HG02840 (cell line): ENCODE data around the gene GRIK1.

Experiments
- ATAC-seq: cut with Tn5 transposase; IDR thresholded peaks from one replicate; pipeline ENCODE4 v1.9.1; 2021; ENCODE audit warnings: mild to moderate bottlenecking, moderate library complexity, moderate number of reproducible peaks; ENCODE audit not compliant: unreplicated experiment, low FRiP score

GRIK1 gene

GRCh38 chr21:29654203-29654602 is 285.6 kb downstream of the GRIK1 start:
- no peak for ATAC-seq

- ATAC-seq = no peak
Observed at GRCh38 chr21:29650523-29651022, 289.2 kb downstream of the GRIK1 start.

- no peak for ATAC-seq
Observed at GRCh38 chr21:29649406-29649814, 290.4 kb downstream of the GRIK1 start.

GRCh38 chr21:29648710-29649240 is 291.0 kb downstream of the GRIK1 start:
- no peak for ATAC-seq

- no peak for ATAC-seq
Observed at GRCh38 chr21:29647353-29647781, 292.4 kb downstream of the GRIK1 start.

GRCh38 chr21:29645666-29646553 is 293.9 kb downstream of the GRIK1 start:
- ATAC-seq = no peak

- no peak for ATAC-seq
Observed at GRCh38 chr21:29643289-29643688, 296.5 kb downstream of the GRIK1 start.

- ATAC-seq = no peak
Observed at GRCh38 chr21:29642551-29643245, 297.1 kb downstream of the GRIK1 start.

- ATAC-seq = no peak
Observed at GRCh38 chr21:29641635-29642550, 297.9 kb downstream of the GRIK1 start.

GRCh38 chr21:29641001-29641634 is 298.7 kb downstream of the GRIK1 start:
- ATAC-seq = no peak

- ATAC-seq = no peak
Observed at GRCh38 chr21:29640080-29640508, 299.7 kb downstream of the GRIK1 start.

- ATAC-seq = no peak
Observed at GRCh38 chr21:29639366-29640079, 300.3 kb downstream of the GRIK1 start.

GRCh38 chr21:29638761-29639327 is 301.0 kb downstream of the GRIK1 start:
- no peak for ATAC-seq

- no peak for ATAC-seq
Observed at GRCh38 chr21:29638138-29638537, 301.7 kb downstream of the GRIK1 start.

GRCh38 chr21:29637553-29637952 is 302.2 kb downstream of the GRIK1 start:
- no peak for ATAC-seq

GRCh38 chr21:29637134-29637533 is 302.7 kb downstream of the GRIK1 start:
- ATAC-seq = no peak

GRCh38 chr21:29634418-29634817 is 305.4 kb downstream of the GRIK1 start:
- no peak for ATAC-seq

- no peak for ATAC-seq
Observed at GRCh38 chr21:29633756-29634155, 306.0 kb downstream of the GRIK1 start.

- no peak for ATAC-seq
Observed at GRCh38 chr21:29630441-29630840, 309.4 kb downstream of the GRIK1 start.
